Right kidney (tissue), 1 donor: ENCODE data around the gene TRAF3.
"Not testable (repeated sequence)": the region's sequence is repeated elsewhere in the genome, so short reads cannot be mapped to it uniquely, and the experiment has no call there.

ENCODE experiments used
- DNase-seq: peaks from one replicate; pipeline ENCODE4 v3.0.0-alpha.2; 2016

The TRAF3 gene

GRCh38 chr14:102829016-102829548, 51.8 kb downstream of the TRAF3 start:
- DNase-seq, result no peak

- DNase-seq, result no peak
These were observed 53.3 kb downstream of the TRAF3 start for GRCh38 chr14:102830474-102831045.

DNA sequence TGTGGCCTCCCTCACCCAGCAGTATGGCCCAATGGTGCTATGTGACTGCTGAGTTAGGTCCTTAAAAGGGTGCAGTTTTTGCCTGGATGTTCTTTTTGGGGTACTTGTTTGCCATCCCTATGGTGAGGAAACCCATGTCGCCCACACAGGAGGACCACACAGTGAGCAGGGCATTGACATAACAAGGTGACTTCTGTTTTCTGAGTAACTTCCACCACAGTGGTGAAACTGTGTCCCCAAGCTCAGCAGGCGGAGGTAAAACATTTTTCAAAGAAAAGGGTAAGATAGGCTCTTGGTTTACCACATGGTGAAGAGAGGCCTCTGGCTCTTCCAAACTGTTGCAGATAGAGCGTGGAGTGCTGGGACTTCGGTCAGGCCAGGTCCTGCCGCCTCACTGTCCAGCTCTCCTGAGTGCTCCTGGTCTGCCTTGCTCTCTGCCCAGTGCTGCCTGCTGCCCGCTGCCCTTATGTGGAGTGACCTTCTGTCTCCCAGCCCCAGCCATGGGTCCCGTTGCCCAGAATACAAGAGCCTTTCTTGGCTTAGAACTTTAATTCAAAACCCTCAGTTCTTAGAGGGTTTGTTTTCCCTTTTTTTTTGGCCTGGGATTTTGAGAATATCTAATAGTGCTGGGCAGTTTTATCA, 54.0 kb downstream of the TRAF3 start:
- DNase-seq, result no peak

DNA sequence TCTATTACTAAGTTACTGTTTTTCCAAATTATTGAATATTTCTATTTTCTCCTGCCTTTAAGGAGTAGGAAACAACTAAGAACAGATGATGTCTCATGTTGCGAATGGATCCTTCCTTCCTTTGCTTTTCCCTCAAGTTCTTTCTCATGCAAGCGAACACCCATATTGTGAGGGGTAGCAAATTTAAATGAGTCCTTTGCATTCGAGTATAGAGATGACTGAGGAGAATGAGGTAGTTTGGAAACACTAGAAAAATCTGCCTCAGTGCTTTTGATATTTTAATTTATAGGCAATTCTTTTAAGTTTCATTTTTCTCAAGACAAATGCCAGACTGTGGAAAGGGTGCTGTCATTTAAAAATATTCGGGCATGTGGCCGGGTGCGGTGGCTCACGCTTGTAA, 56.1 kb downstream of the TRAF3 start:
- DNase-seq, result no peak

GRCh38 chr14:102833991-102834390, 56.7 kb downstream of the TRAF3 start:
- no peak for DNase-seq

DNA sequence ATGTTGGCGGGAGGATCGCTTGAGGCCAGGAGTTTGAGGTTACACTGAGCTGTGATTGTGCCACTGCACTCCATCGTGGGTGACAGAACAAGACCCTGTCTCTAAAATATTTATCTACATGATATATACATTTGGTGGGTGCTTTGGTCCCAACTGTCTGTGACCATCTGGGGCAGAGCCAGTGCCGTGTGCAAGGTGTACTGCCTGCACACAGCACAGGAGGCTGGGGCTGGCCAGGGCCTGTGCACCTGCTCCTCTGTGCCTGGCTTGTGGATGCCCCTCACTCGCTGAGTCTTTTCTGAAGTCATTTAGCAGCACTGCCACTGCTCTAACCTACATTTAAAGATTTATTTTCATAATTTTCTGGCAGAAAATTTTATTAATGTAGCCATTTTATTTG, 58.7 kb downstream of the TRAF3 start:
- DNase-seq, result no peak

GRCh38 chr14:102837120-102837519, 59.9 kb downstream of the TRAF3 start:
- DNase-seq, result not testable (repeated sequence)

- no peak for DNase-seq
These were observed 61.3 kb downstream of the TRAF3 start for GRCh38 chr14:102838501-102838900.

- DNase-seq, result no peak
These were observed 62.9 kb downstream of the TRAF3 start for GRCh38 chr14:102840115-102840514.

DNA sequence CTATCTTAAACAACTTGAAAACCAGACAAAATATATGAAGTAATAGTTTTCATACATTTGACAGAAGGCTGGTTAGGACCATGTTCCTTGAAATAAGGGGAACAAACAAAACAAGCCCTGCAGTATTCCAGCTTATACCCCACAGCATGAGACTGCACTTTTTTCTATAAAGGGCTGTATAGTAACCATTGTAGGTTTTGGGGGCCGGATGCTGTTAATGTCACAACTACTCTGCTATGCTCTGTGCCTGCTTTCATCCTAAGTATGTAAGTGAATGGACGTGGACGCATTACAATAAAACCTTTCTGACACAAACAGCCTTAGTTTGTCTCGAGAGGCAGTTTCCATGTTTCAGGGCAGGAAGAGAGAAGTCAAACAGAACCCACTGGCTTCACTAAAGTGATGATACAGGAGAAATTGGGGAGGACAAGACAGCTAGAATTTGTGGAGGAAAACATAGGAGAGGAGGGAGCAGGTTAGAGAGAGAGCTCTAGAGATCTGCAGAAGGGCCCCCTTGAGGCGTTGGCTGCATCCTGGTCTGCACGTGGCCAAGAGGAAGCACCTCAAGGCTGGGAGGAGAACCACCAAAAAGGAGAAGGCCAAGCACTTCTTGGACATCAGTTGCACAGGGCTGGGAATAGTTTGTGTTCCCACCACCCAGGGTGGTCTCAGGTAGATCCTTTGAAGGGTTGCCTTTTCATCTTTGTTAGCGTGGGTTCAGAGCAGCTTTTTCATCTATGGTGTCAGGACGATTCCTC, 63.7 kb downstream of the TRAF3 start:
- no peak for DNase-seq

DNA sequence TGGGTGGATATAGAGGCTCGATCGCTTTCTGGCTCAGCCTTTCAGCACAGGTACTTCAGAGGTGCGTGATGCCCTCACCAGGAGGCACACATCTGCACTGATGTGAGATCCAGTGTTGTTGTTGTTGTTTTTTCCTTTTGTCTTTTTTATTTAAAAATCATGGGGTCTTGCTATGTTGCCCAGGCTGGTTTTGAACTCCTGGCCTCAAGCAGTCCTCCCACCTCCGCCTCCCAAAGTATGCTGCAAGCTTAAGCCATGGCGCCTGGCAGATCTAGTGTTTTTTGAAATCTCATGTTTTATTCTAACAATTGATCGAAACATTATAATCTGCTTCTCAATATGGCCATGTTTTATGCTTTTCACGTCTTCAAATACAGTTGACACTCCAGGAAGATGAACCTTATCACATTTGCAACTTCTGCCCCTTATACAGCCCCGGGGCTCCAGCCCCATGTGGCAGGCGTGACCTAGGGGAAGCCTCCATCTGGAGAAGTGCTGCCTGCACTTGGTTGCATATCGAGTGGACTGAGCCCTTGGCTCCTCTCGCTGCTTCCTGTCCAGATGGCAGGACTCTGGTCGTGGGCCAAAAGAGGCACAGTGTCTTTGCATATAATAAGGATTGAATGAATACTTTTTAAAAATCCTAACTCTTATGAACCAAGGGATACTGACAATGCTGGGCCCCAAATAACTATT, 71.7 kb downstream of the TRAF3 start:
- no peak for DNase-seq

- no peak for DNase-seq
These were observed 72.5 kb downstream of the TRAF3 start for GRCh38 chr14:102849526-102850379.

DNA sequence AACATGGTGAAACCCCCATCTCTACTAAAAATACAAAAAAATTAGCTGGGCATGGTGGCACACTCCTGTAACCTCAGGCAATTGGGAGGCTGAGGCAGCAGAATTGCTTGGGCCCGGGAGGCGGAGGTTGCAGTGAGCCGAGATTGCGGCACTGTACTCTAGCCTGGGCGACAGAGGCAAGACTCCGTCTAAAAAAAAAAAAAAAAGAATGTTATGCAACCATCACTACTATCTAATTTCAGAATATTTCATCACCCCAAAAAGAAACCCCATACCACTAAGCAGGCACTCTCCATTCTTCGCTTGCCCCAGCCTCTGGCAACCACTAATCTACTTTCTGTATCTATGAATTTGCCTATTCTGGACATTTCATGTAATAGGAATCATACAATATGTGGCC, 76.4 kb downstream of the TRAF3 start:
- no peak for DNase-seq

DNA sequence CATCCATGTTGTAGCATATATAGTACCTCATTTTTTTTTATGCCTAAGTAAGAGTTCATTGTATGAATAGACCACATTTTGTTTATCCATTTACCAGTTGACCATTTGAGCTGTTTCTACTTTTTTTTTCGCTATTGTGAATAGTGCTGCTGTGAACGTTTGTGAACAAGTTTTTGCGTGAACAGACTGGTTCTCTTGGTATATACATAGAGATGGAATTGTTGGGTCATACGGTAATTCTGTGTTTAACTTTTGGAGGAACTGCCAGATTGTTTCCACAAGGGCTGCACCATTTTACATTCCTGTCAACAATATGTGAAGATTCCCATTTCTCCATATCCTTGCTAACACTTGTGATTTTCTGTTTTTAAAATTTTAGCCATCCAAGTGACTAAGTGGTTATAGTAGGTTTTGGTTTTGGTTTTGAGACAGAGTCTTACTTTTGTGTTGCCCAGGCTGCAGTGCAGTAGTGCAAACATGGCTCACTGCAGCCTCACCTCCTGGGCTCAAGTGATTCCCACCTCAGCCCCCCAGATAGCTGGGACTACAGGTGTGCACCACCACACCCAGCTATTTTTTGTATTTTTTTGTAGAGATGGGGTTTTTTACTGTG, 76.9 kb downstream of the TRAF3 start:
- no peak for DNase-seq

DNA sequence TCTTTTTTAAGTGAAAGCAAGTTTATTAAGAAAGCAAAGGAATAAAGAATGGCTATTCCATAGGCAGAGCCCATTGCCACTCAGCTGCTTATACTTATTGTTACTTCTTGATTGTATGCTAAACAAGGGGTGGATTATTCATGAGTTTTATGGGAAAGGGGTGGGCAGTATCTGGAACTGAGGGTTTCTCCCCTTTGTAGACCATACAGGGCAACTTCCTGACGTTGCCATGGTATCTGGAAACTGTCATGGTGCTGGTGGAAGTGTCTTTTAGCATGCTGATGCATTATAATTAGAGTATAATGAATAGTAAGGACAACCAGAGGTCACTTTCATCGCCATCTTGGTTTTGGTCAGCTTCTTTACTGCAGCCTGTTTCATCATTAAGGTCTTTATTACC, 78.9 kb downstream of the TRAF3 start:
- DNase-seq, result no peak

DNA sequence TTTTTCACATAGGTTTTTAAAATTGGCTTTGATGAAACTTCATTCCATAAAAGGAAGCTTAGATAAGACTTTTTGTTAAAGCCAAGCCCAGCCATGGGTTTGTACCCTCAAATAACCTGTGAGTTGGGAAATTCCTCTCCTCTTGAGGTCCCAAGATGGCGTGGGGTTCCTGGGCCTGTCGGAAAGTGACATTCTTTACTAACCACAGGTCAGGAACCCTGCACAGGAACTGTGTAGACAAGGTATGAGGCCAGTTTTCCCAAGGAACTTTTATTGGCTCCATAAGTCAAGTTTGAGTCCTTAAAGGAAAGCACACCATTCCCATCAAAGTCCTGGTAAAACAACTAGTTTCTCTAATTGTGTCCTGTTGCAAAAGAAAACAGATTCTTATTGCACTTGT, 80.2 kb downstream of the TRAF3 start:
- no peak for DNase-seq

DNA sequence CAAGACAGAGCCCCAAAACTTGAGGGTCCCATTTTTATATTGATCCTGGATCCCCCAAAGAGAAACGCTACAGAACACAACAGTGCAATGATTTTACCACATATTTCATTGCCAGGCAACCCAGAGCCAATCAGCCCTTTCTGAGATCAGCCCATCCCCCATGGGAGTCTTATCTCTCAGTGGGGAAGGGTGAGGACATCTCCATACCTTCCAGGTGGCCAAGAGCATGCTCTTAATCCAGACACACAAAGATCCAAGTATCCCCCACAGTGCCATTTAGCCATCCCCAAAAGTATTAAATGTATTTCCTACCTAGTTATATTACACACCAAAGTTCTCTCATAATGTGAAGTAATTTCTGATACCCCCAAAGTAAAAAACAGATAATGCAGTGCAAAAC, 82.7 kb downstream of the TRAF3 start:
- no peak for DNase-seq

GRCh38 chr14:102862154-102862773, 85.0 kb downstream of the TRAF3 start:
- no peak for DNase-seq

DNA sequence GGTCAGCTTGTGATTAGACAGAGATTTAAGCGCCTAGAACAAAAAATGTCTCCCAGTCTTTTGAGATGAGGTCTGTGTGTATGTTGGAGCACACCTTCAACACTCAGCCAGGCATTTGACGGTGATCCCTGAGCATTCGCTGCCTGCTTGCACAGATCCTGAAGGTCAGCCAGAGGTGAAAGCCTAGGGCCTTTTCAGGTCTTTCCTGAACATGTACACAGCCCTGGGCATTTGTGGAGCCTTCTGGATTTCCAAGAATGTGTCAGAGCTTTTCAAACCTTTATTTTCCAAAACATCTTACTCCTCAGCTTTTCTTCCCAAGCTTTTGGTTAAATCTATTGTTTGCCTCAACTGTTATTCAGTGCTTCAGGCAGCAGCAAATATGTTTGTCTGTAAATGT, 86.1 kb downstream of the TRAF3 start:
- DNase-seq, result no peak

DNA sequence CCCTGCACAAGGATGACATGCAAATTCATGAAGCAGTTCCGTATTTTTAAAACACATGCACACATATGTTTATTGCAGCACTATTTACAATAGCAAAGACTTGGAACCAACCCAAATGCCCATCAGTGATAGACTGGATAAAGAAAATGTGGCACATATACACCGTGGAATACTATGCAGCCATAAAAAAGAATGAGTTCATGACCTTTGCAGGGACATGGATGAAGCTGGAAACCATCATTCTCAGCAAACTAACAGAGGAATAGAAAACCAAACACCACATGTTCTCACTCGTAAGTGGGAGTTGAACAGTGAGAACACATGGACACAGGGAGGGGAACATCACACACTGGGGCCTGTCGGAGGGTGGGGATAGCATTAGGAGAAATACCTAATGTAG, 88.7 kb downstream of the TRAF3 start:
- not testable (repeated sequence) for DNase-seq
